ENCODE measurements around the gene ALMS1.
"Not testable (repeated sequence)": the region's sequence is repeated elsewhere in the genome, so short reads cannot be mapped to it uniquely, and the experiment has no call there.

ALMS1 gene

GRCh38 chr2:73444202-73444601 is 58.6 kb downstream of the ALMS1 start:
- no peaks in the 10 kb centered on the region for H3K36me3 ChIP-seq
- no peak for DNase-seq
- H3K27me3 ChIP-seq: no peaks in the 10 kb centered on the region
- no peak overlapping the region for H3K4me3 ChIP-seq (ENCODE audit: low read depth, low read length)
- no peaks in the 10 kb centered on the region for H3K9me3 ChIP-seq
- H3K4me1 ChIP-seq: no peaks in the 10 kb centered on the region
- no peak for TF ChIP-seq CTCF (IDR thresholded peaks at IDR 0.05; ENCODE audit: low read depth, low read length)

GRCh38 chr2:73448856-73449255 is 63.2 kb downstream of the ALMS1 start:
- DNase-seq: no peak
- no peak for TF ChIP-seq CTCF (IDR thresholded peaks at IDR 0.05; ENCODE audit: low read depth, low read length)
- Histone ChIP-seq H3K4me1 (no peaks in the 10 kb centered on the region), H3K4me3 (ENCODE audit: low read depth, low read length) (no peak overlapping the region), H3K9me3 (no peaks in the 10 kb centered on the region), H3K36me3 (no peaks in the 10 kb centered on the region), H3K27me3 (no peaks in the 10 kb centered on the region)

GRCh38 chr2:73449404-73449803 is 63.8 kb downstream of the ALMS1 start:
- no peaks in the 10 kb centered on the region for H3K36me3 ChIP-seq
- H3K9me3 ChIP-seq: no peaks in the 10 kb centered on the region
- no peak overlapping the region for H3K4me3 ChIP-seq (ENCODE audit: low read depth, low read length)
- H3K4me1 ChIP-seq: no peaks in the 10 kb centered on the region
- no peaks in the 10 kb centered on the region for H3K27me3 ChIP-seq
- no peak for DNase-seq
- no peak for TF ChIP-seq CTCF (IDR thresholded peaks at IDR 0.05; ENCODE audit: low read depth, low read length)

DNA sequence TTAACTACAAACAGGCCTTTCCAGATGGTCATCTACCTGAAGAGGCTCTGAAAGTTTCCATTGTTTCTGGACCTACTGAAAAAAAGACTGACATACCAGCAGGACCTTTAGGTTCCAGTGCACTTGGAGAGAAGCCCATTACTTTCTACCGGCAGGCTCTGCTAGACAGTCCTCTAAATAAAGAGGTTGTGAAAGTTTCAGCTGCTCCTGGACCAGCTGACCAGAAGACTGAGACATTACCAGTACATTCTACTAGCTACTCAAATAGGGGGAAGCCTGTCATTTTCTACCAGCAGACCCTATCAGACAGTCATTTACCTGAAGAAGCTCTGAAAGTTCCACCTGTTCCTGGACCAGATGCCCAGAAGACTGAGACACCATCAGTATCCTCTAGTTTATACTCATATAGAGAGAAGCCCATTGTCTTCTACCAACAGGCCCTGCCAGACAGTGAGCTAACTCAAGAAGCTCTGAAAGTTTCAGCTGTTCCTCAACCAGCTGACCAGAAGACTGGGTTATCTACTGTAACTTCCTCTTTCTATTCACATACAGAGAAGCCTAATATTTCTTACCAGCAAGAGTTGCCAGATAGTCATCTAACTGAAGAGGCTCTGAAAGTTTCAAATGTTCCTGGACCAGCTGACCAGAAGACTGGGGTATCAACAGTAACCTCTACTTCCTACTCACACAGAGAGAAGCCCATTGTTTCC is 65.8 kb downstream of the ALMS1 start:
- DNase-seq: no peak
- H3K4me1 ChIP-seq: no peaks in the 10 kb centered on the region
- no peaks in the 10 kb centered on the region for H3K9me3 ChIP-seq
- no peak overlapping the region for H3K4me3 ChIP-seq (ENCODE audit: low read depth, low read length)
- H3K27me3 ChIP-seq: no peaks in the 10 kb centered on the region
- no peaks in the 10 kb centered on the region for H3K36me3 ChIP-seq
- no peak for TF ChIP-seq CTCF (IDR thresholded peaks at IDR 0.05; ENCODE audit: low read depth, low read length)

- Histone ChIP-seq H3K36me3 (no peaks in the 10 kb centered on the region), H3K4me1 (no peaks in the 10 kb centered on the region), H3K27me3 (no peaks in the 10 kb centered on the region), H3K4me3 (ENCODE audit: low read depth, low read length) (no peak overlapping the region), H3K9me3 (no peaks in the 10 kb centered on the region)
- no peak for DNase-seq
- no peak for TF ChIP-seq CTCF (IDR thresholded peaks at IDR 0.05; ENCODE audit: low read depth, low read length)
Observed at GRCh38 chr2:73457982-73458381, 72.3 kb downstream of the ALMS1 start.

DNA sequence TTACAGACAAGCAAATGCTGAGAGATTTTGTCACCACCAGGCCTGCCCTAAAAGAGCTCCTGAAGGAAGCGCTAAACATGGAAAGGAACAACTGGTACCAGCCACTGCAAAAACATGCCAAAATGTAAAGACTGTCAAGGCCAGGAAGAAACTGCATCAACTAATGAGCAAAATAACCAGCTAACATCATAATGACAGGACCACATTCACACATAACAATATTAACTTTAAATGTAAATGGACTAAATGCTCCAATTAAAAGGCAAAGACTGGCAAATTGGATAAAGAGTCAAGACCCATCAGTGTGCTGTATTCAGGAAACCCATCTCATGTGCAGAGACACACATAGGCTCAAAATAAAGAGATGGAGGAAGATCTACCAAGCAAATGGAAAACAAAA is 76.8 kb downstream of the ALMS1 start:
- not testable (repeated sequence) for H3K4me1 ChIP-seq; DNase-seq; H3K4me3 ChIP-seq (ENCODE audit: low read depth, low read length); H3K27me3 ChIP-seq; H3K9me3 ChIP-seq; H3K36me3 ChIP-seq

All from BE2C (cell line).